SK-N-SH (cell line): ENCODE data around the gene CRTC2. TPM values are rescaled to one million over a fixed set of nuclear protein-coding genes. Genes with fewer than 3 reads are reported as not detected.

Experiments
- CTCF ChIA-PET: fragments of 300-600, 350-600 bp; formaldehyde crosslinking; extraction: SDS; loops from one replicate; lab custom pipeline; 2021; lab: Yijun Ruan, JAX
- POLR2A ChIA-PET: fragments of 350-600 bp; sonication (Branson Sonifier 250); formaldehyde crosslinking; extraction: SDS; loops from one replicate; lab custom pipeline; 2020; ENCODE audit warnings: antibody characterized with exemption, inconsistent platforms; lab: Yijun Ruan, JAX
- DNase-seq: peaks from one replicate; pipeline ENCODE4 v3.0.0; 2012
- H2AFZ ChIP-seq: fragments of 200-600 bp; sonication (generic); 2 replicates; pipeline ENCODE4 v1.8.1; 2016; ENCODE audit warnings: antibody characterized with exemption, mild to moderate bottlenecking, low read depth
- H3F3A ChIP-seq: fragments of 200-600 bp; sonication (generic); replicated peaks from 2 replicates; pipeline ENCODE3; 2016; ENCODE audit warnings: antibody characterized with exemption, mild to moderate bottlenecking; ENCODE audit not compliant: insufficient read depth
- H3K27ac ChIP-seq, 2 experiments: fragments of 200-500 bp in 1 of 2; fragments of 200-600 bp in 1 of 2; sonication (Bioruptor generic) in 1 of 2; sonication (generic), shearing (Covaris generic) in 1 of 2; 2 replicates each; pipeline versions ENCODE4 v1.5.1 to v1.6.1; 2014 to 2016; ENCODE audit warnings: low read depth in 2 of 2, inconsistent platforms in 1 of 2, low read length in 1 of 2, mild to moderate bottlenecking in 1 of 2, mixed read lengths in 1 of 2
- H3K27me3 ChIP-seq: fragments of 200-600 bp; sonication (generic), shearing (Covaris generic); 2 replicates; pipeline ENCODE4 v1.6.1; 2016; ENCODE audit warnings: mixed run types; ENCODE audit not compliant: insufficient read depth
- H3K36me3 ChIP-seq, 2 experiments: fragments of 200-500 bp in 1 of 2; fragments of 200-600 bp in 1 of 2; sonication (Bioruptor generic) in 1 of 2; sonication (generic) in 1 of 2; replicated peaks in 1 of 2; 2 replicates each; pipeline versions ENCODE3 to v1.5.1; 2014 to 2016; ENCODE audit warnings: low read length in 1 of 2, mild to moderate bottlenecking in 1 of 2; ENCODE audit not compliant: insufficient read depth in 2 of 2, control insufficient read depth in 1 of 2
- H3K4me1 ChIP-seq, 2 experiments: fragments of 200-500 bp in 1 of 2; fragments of 200-600 bp in 1 of 2; sonication (Bioruptor generic) in 1 of 2; sonication (generic), shearing (Covaris generic) in 1 of 2; 2 replicates each; pipeline versions ENCODE4 v1.5.1 to v1.6.1; 2014 to 2016; ENCODE audit warnings: low read depth in 1 of 2, low read length in 1 of 2, mixed run types in 1 of 2; ENCODE audit not compliant: insufficient read depth in 2 of 2, control insufficient read depth in 1 of 2
- H3K4me2 ChIP-seq: fragments of 200-600 bp; sonication (generic), shearing (Covaris generic); 2 replicates; pipeline ENCODE4 v1.6.1; 2017; ENCODE audit warnings: mixed run types
- H3K4me3 ChIP-seq, 2 experiments: fragments of 200-500 bp in 1 of 2; fragments of 200-600 bp in 1 of 2; sonication (Bioruptor generic) in 1 of 2; sonication (generic), shearing (Covaris generic) in 1 of 2; 2 replicates each; pipeline versions ENCODE4 v1.5.1 to v1.8.1; 2014 to 2016; ENCODE audit warnings: low read depth in 2 of 2, inconsistent platforms in 1 of 2, low read length in 1 of 2, mild to moderate bottlenecking in 1 of 2, mixed read lengths in 1 of 2, moderate library complexity in 1 of 2
- H3K79me2 ChIP-seq: fragments of 200-600 bp; sonication (generic); 2 replicates; pipeline ENCODE4 v1.8.1; 2017; ENCODE audit warnings: mild to moderate bottlenecking; ENCODE audit not compliant: insufficient read depth
- H3K9ac ChIP-seq: fragments of 200-600 bp; sonication (generic); 2 replicates; pipeline ENCODE4 v1.6.1; 2017; ENCODE audit warnings: mixed run types
- H3K9me2 ChIP-seq: fragments of 200-600 bp; sonication (generic); 2 replicates; pipeline ENCODE4 v1.6.1; 2017; ENCODE audit warnings: mixed run types
- H3K9me3 ChIP-seq: fragments of 200-600 bp; sonication (generic); 2 replicates; pipeline ENCODE4 v1.6.1; 2017; ENCODE audit warnings: mixed run types, mild to moderate bottlenecking, moderate library complexity
- H4K20me1 ChIP-seq: fragments of 200-600 bp; sonication (generic); 2 replicates; pipeline ENCODE4 v1.6.1; 2017; ENCODE audit warnings: mild to moderate bottlenecking, mixed run types; ENCODE audit not compliant: insufficient read depth
- EP300 ChIP-seq, 2 experiments: IDR thresholded peaks; 2 replicates each; pipeline versions ENCODE4 v1.4.0 to v1.6.1; 2012; ENCODE audit warnings: borderline replicate concordance in 1 of 2, low read depth in 1 of 2, low read length in 1 of 2
- FOSL2 ChIP-seq: IDR thresholded peaks from 2 replicates; pipeline ENCODE4 v1.4.0; 2012; ENCODE audit warnings: low read depth, mild to moderate bottlenecking, moderate library complexity, borderline replicate concordance
- FOXM1 ChIP-seq: IDR thresholded peaks from 2 replicates; pipeline ENCODE4 v1.4.0; 2012; ENCODE audit warnings: low read depth, mild to moderate bottlenecking
- GATA2 ChIP-seq: sonication (generic); formaldehyde crosslinking; IDR thresholded peaks from 2 replicates; pipeline ENCODE4 v1.5.0; 2020; ENCODE audit warnings: mild to moderate bottlenecking, missing genetic modification reagents
- JUND ChIP-seq: IDR thresholded peaks from 2 replicates; pipeline ENCODE4 v1.4.0; 2012
- MAX ChIP-seq: IDR thresholded peaks from 2 replicates; pipeline ENCODE4 v1.4.0; 2012; ENCODE audit warnings: low read depth
- MXI1 ChIP-seq: IDR thresholded peaks from 2 replicates; pipeline ENCODE4 v1.6.1; 2012; ENCODE audit warnings: mild to moderate bottlenecking, low read depth, low read length, improper control_type of control experiment
- POLR2AphosphoS5 ChIP-seq: IDR thresholded peaks from 2 replicates; pipeline ENCODE4 v1.6.1; 2012; ENCODE audit warnings: low read depth, low read length
- RAD21 ChIP-seq: IDR thresholded peaks from 2 replicates; pipeline ENCODE4 v1.6.1; 2012; ENCODE audit warnings: mild to moderate bottlenecking, low read length
- RCOR1 ChIP-seq: fragments of 150-350 bp; IDR thresholded peaks from 2 replicates; pipeline ENCODE4 v1.6.1; 2017; ENCODE audit warnings: antibody characterized with exemption, low read length
- RXRA ChIP-seq: IDR thresholded peaks from 2 replicates; pipeline ENCODE4 v1.4.0; 2012; ENCODE audit warnings: low read depth, mild to moderate bottlenecking, borderline replicate concordance
- TAF1 ChIP-seq: IDR thresholded peaks from 2 replicates; pipeline ENCODE4 v1.6.1; 2012; ENCODE audit warnings: low read depth, mild to moderate bottlenecking, low read length, moderate library complexity, borderline replicate concordance
- USF1 ChIP-seq: IDR thresholded peaks from 2 replicates; pipeline ENCODE4 v1.4.0; 2012; ENCODE audit warnings: low read depth, borderline replicate concordance
- USF2 ChIP-seq: fragments of 150-350 bp; IDR thresholded peaks from 2 replicates; pipeline ENCODE4 v1.6.1; 2017; ENCODE audit warnings: antibody characterized with exemption, low read length, low read depth, borderline replicate concordance
- YY1 ChIP-seq: IDR thresholded peaks from 2 replicates; pipeline ENCODE4 v1.4.0; 2012; ENCODE audit warnings: low read depth, mild to moderate bottlenecking
- ZBTB33 ChIP-seq: IDR thresholded peaks from 2 replicates; pipeline ENCODE4 v1.4.0; 2012; ENCODE audit warnings: low read depth, borderline replicate concordance
- WGBS: methylation state at CpG from one replicate; pipeline ENCODE4 v1.1.6; 2017; ENCODE audit warnings: low lambda C conversion rate; 5-methylcytosine and 5-hydroxymethylcytosine counted together
- polyA plus RNA-seq, 3 experiments: library from polyadenylated mRNA; depleted of rRNA; stranded (reverse); fragments of >200 nt; gene quantifications; 2 replicates each; pipeline ENCODE4 v1.2.3, GENCODE V29; 2012

CRTC2 gene
- polyA plus RNA-seq, 1 of the 3 experiments (the other 2 are of a cell fraction), result 25.5 TPM

- Histone ChIP-seq H3K4me1 (peaks cover 0 to 21% of the 10 kb centered on the region in 2 experiments; a peak in 1 of 4 replicates), H3K9me3 (no peaks in the 10 kb centered on the region), H2AFZ (no peak overlapping the region), H3K36me3 (peaks cover 0 to 33% of the 10 kb centered on the region in 2 experiments), H3K27ac (peak overlapping the region in 1 of 2 experiments; percentile 88; a peak in 2 of 4 replicates), H3K27me3 (no peaks in the 10 kb centered on the region), H3F3A (peaks cover 14% of the 10 kb centered on the region), H3K9me2 (no peaks in the 10 kb centered on the region), H3K4me2 (no peak overlapping the region), H3K4me3 (no peak overlapping the region), H4K20me1 (no peaks in the 10 kb centered on the region), H3K79me2 (no peaks in the 10 kb centered on the region), H3K9ac (no peak overlapping the region)
- TF ChIP-seq TAF1 (no peak), POLR2AphosphoS5 (no peak), USF2 (no peak), GATA2 (CRISPR knock-in tag) (no peak), YY1 (no peak), ZBTB33 (no peak), FOSL2 (no peak), RAD21 (no peak), MXI1 (no peak), EP300 (IDR thresholded peaks at IDR 0.05; ENCODE audit: borderline replicate concordance in 1 of 2, low read depth in 1 of 2, low read length in 1 of 2) (no peak), JUND (no peak), RCOR1 (no peak), MAX (no peak), USF1 (no peak), RXRA (no peak), FOXM1 (no peak)
- 90% methylated on average over 12 of the region's 14 CpGs for WGBS
- ChIA-PET CTCF (interaction anchor here (0.6 to 3.1 kb wide), 10 partner anchors 10 to 133 kb away, joined by 3 to 46 read pairs (median 4); partner anchors contain the start of genes DENND4B and RAB13), POLR2A (interaction anchor here (0.9 kb wide), 1 partner anchor 64 kb away, joined by 3 read pairs; no protein-coding TSS in a partner anchor)
- peak; percentile 24 for DNase-seq
Observed at GRCh38 chr1:153929981-153930948, 28.1 kb downstream of the CRTC2 start.
